Suprapubic skin (tissue), 4 donors: ENCODE results near the gene SPIN1. TPM values are rescaled to one million over a fixed set of nuclear protein-coding genes. Genes with fewer than 3 reads are reported as not detected.

ENCODE experiments used
- DNase-seq, 2 donors: peaks; one replicate each; pipeline ENCODE4 v3.0.0-alpha.2; 2019; ENCODE audit warnings: low spot score in 2 of 2
- H3K27ac ChIP-seq: fragments of 200-600 bp; sonication (generic); one replicate; pipeline ENCODE4 v1.5.1; 2019
- H3K27me3 ChIP-seq: fragments of 200-600 bp; sonication (generic); one replicate; pipeline ENCODE4 v1.5.1; 2019
- H3K36me3 ChIP-seq: fragments of 200-600 bp; sonication (generic); one replicate; pipeline ENCODE4 v1.5.1; 2019
- H3K4me1 ChIP-seq: fragments of 200-600 bp; sonication (generic); one replicate; pipeline ENCODE4 v1.5.1; 2019
- H3K4me3 ChIP-seq: fragments of 200-600 bp; sonication (generic); one replicate; pipeline ENCODE4 v1.5.1; 2019; ENCODE audit warnings: mild to moderate bottlenecking
- H3K9me3 ChIP-seq: fragments of 200-600 bp; sonication (generic); one replicate; pipeline ENCODE4 v1.5.1; 2019
- CTCF ChIP-seq, 2 donors: fragments of 200-600 bp in 1 of 2; fragments of 450-650 bp in 1 of 2; sonication (generic) in 1 of 2; IDR thresholded peaks; one replicate each; pipeline ENCODE4 v1.5.1; 2016 to 2019; ENCODE audit warnings: antibody characterized with exemption in 2 of 2, mild to moderate bottlenecking in 1 of 2, moderate library complexity in 1 of 2
- EP300 ChIP-seq: sonication (generic); formaldehyde crosslinking; IDR thresholded peaks from one replicate; pipeline ENCODE4 v1.6.1; 2017; ENCODE audit warnings: antibody characterized with exemption
- POLR2A ChIP-seq, 2 donors: fragments of 450-650 bp; IDR thresholded peaks; one replicate each; pipeline ENCODE4 v1.6.1; 2017; ENCODE audit warnings: antibody characterized with exemption in 2 of 2, mild to moderate bottlenecking in 2 of 2, moderate library complexity in 2 of 2
- POLR2AphosphoS5 ChIP-seq, 3 donors: sonication (generic); formaldehyde crosslinking; IDR thresholded peaks; one replicate each; pipeline ENCODE4 v1.6.1; 2017; ENCODE audit warnings: antibody characterized with exemption in 3 of 3
- WGBS: methylation state at CpG from one replicate; pipeline ENCODE4 v1.1.5; 2018; 5-methylcytosine and 5-hydroxymethylcytosine counted together
- total RNA-seq, 4 donors: library from RNA; depleted of rRNA; stranded (reverse); fragments of >200 nt; gene quantifications; one replicate each; pipeline ENCODE4 v1.1.0, GENCODE V29; 2016

The SPIN1 gene
- total RNA-seq, 4 donors from 2014 or later, result 44.9 to 60.3 (median 54.4) TPM

- 79% methylated on average over 3 of the region's 3 CpGs for WGBS
- Histone ChIP-seq H3K27ac (no peak overlapping the region), H3K27me3 (no peaks in the 10 kb centered on the region), H3K36me3 (peaks cover 13% of the 10 kb centered on the region), H3K9me3 (no peaks in the 10 kb centered on the region), H3K4me3 (no peak overlapping the region), H3K4me1 (peaks cover 3% of the 10 kb centered on the region)
- no peak for DNase-seq
- TF ChIP-seq POLR2AphosphoS5 (IDR thresholded peaks at IDR 0.05) (no peak), CTCF (IDR thresholded peaks at IDR 0.05) (no peak), POLR2A (IDR thresholded peaks at IDR 0.05) (no peak), EP300 (no peak)
Observed at GRCh38 chr9:88460587-88461332, 72.5 kb downstream of the SPIN1 start.

GRCh38 chr9:88462191-88462590 lies 73.9 kb downstream of the SPIN1 start:
- 94% methylated on average over 6 of the region's 6 CpGs for WGBS
- peaks cover 3% of the 10 kb centered on the region for H3K4me1 ChIP-seq
- peaks cover 10% of the 10 kb centered on the region for H3K36me3 ChIP-seq
- no peaks in the 10 kb centered on the region for H3K9me3 ChIP-seq
- H3K27ac ChIP-seq, result no peak overlapping the region
- DNase-seq, result no peak
- no peak overlapping the region for H3K4me3 ChIP-seq
- TF ChIP-seq POLR2AphosphoS5 (IDR thresholded peaks at IDR 0.05) (no peak), POLR2A (IDR thresholded peaks at IDR 0.05) (no peak), CTCF (IDR thresholded peaks at IDR 0.05) (no peak), EP300 (no peak)
- H3K27me3 ChIP-seq, result no peaks in the 10 kb centered on the region

GRCh38 chr9:88464851-88465250 lies 76.6 kb downstream of the SPIN1 start:
- TF ChIP-seq CTCF (IDR thresholded peaks at IDR 0.05) (no peak), POLR2A (IDR thresholded peaks at IDR 0.05) (no peak), POLR2AphosphoS5 (IDR thresholded peaks at IDR 0.05) (no peak), EP300 (no peak)
- DNase-seq, result no peak
- H3K4me1 ChIP-seq, result no peaks in the 10 kb centered on the region
- no peaks in the 10 kb centered on the region for H3K27me3 ChIP-seq
- no peaks in the 10 kb centered on the region for H3K9me3 ChIP-seq
- H3K27ac ChIP-seq, result no peak overlapping the region
- H3K4me3 ChIP-seq, result no peak overlapping the region
- H3K36me3 ChIP-seq, result peaks cover 26% of the 10 kb centered on the region
- WGBS, result 79% methylated on average over 1 of the region's 1 CpG

- Histone ChIP-seq H3K27me3 (no peaks in the 10 kb centered on the region), H3K9me3 (no peaks in the 10 kb centered on the region), H3K4me1 (no peaks in the 10 kb centered on the region), H3K27ac (no peak overlapping the region), H3K4me3 (no peak overlapping the region), H3K36me3 (peaks cover 28% of the 10 kb centered on the region)
- DNase-seq, result no peak
- no peak for TF ChIP-seq CTCF (IDR thresholded peaks at IDR 0.05)
- no peak for TF ChIP-seq EP300
- no peak for TF ChIP-seq POLR2AphosphoS5 (IDR thresholded peaks at IDR 0.05)
- 95% methylated on average over 9 of the region's 9 CpGs for WGBS
Observed at GRCh38 chr9:88468226-88468625, 80.0 kb downstream of the SPIN1 start.

- no peaks in the 10 kb centered on the region for H3K27me3 ChIP-seq
- H3K36me3 ChIP-seq, result peaks cover 25% of the 10 kb centered on the region
- H3K9me3 ChIP-seq, result no peaks in the 10 kb centered on the region
- no peak for DNase-seq
- H3K4me1 ChIP-seq, result no peaks in the 10 kb centered on the region
- 78% methylated on average over 11 of the region's 11 CpGs for WGBS
- H3K27ac ChIP-seq, result no peak overlapping the region
- TF ChIP-seq POLR2A (IDR thresholded peaks at IDR 0.05), result no peak
- TF ChIP-seq POLR2AphosphoS5 (IDR thresholded peaks at IDR 0.05), result no peak
- no peak for TF ChIP-seq EP300
- no peak for TF ChIP-seq CTCF (IDR thresholded peaks at IDR 0.05)
- H3K4me3 ChIP-seq, result no peak overlapping the region
Observed at GRCh38 chr9:88476491-88477271, 88.4 kb downstream of the SPIN1 start.
